Rectal smooth muscle tissue (tissue), 1 donor: Measurements from ENCODE around the gene FTO.

Source experiments
- H3K27ac ChIP-seq: one replicate; pipeline ENCODE4 v1.7.0; 2013; ENCODE audit warnings: low read depth, low read length, inconsistent platforms
- H3K27me3 ChIP-seq: one replicate; pipeline ENCODE4 v1.7.0; 2013; ENCODE audit warnings: low read length; ENCODE audit not compliant: control insufficient read depth, insufficient read depth
- H3K36me3 ChIP-seq: one replicate; pipeline ENCODE4 v1.7.0; 2013; ENCODE audit warnings: low read length; ENCODE audit not compliant: control insufficient read depth, insufficient read depth
- H3K4me1 ChIP-seq: one replicate; pipeline ENCODE4 v1.7.0; 2013; ENCODE audit warnings: low read length; ENCODE audit not compliant: control insufficient read depth, insufficient read depth
- H3K4me3 ChIP-seq: one replicate; pipeline ENCODE4 v1.7.0; 2013; ENCODE audit warnings: low read length
- H3K9ac ChIP-seq: one replicate; pipeline ENCODE4 v1.7.0; 2013; ENCODE audit warnings: low read length

FTO gene

DNA sequence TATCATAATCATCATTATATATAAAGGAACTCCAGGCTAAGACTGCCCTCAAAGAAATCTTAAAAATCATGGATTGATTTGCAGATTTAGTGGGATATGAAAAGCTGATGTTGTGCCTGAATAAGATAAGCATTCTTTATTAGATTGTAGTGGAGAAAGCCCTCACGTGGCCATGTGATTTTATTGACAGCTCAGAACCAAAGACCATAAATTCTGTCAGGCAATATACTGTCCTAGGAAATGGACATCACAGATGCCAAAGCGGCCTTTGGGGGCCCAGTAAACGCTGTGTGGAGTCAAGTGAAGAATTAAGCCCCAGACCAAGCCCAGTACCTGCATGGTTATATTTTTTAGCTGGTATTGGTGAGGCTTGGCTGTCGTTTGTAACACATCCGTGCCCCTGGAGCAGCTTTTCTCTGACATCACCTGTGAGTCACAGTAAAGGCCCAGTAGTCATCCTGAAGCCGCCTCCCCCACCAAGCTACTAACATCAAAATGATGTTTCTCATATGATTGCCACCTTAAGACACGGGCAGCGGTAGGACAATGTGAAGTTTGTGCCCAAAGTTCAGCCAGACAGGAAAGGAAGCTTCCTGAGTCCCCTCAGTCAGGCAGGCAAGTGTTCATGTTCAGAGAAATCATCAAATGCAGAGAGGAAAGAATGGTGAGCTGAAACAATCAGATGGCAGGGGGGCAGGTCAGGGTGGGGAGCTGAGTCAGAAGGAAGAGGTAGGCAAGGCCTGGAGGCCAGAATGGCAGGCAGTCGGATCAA lies 373.3 kb downstream of the FTO start:
- Histone ChIP-seq H3K9ac (no peak overlapping the region), H3K4me3 (no peak overlapping the region), H3K27ac (no peak overlapping the region), H3K27me3 (no peaks in the 10 kb centered on the region), H3K36me3 (no peaks in the 10 kb centered on the region), H3K4me1 (no peaks in the 10 kb centered on the region)

DNA sequence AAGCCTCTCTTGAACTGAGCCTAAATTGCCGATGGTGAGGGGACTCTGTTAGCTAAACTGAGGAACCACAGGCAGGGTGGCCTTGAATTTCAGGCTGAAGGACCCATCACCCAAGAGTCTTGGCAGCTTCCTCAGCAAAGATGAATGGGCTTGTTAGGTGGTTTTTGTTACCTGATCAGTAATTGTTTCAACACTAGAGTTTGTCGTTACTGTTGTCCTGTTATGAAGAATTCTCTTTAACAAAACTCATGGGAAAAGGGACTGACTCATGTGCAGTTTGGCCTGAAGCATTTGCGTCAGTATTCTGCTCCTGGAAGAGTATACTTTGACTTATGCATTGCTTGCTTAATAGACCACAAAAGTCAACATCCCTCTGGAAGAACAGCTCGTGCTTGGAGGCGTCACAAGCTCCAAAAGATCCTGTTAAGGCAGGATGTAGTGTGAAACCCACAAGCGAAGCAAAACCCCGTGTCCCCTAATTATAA lies 376.6 kb downstream of the FTO start:
- Histone ChIP-seq H3K4me1 (no peaks in the 10 kb centered on the region), H3K36me3 (no peaks in the 10 kb centered on the region), H3K4me3 (no peak overlapping the region), H3K9ac (no peak overlapping the region), H3K27me3 (no peaks in the 10 kb centered on the region), H3K27ac (no peak overlapping the region)

DNA sequence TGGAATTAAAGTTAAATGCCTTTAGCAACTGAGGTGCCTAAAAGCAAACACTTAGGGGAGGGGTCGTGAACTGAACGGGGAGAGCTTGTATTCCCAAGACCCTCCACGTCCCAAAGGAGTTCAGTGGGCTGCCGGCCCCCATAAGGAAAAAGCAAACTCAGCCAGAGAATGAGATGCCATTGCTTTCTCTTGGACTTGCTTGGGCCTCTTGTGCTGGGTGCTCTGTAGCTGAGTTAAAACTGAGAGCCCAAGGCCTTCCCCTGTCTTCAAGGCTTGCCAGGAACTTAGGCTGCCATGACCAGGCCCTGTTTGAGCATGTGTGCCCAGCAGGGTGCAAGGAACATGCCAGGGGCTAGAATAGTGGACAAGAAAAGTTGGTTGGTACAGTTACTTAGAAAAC lies 382.8 kb downstream of the FTO start:
- Histone ChIP-seq H3K27me3 (no peaks in the 10 kb centered on the region), H3K9ac (no peak overlapping the region)

DNA sequence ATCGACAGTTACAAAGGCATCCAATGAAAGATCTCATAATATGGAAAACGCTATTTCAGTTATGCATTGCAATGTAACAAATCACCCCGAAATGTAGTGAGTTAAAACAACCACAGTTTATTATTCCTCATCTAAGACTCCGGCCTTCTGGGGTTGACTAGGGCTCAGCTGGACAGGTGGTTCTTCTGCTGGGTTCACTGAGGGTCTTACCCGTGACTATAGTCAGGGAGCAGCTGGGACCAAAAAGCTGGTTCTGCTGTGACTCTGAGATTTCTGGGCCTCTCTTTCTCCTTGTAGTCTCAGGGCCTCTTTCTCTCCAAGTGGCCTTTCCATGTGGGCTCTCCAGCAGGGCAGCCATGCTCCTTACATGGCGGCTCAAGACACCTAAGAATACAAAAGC lies 386.6 kb downstream of the FTO start:
- Histone ChIP-seq H3K4me3 (no peak overlapping the region), H3K27ac (no peak overlapping the region), H3K27me3 (no peaks in the 10 kb centered on the region), H3K36me3 (no peaks in the 10 kb centered on the region), H3K9ac (no peak overlapping the region), H3K4me1 (no peaks in the 10 kb centered on the region)

More for the DNA sequence above, 382.8 kb downstream of the FTO start:
- Histone ChIP-seq H3K4me1 (no peaks in the 10 kb centered on the region), H3K36me3 (no peaks in the 10 kb centered on the region), H3K4me3 (no peak overlapping the region), H3K27ac (no peak overlapping the region)

DNA sequence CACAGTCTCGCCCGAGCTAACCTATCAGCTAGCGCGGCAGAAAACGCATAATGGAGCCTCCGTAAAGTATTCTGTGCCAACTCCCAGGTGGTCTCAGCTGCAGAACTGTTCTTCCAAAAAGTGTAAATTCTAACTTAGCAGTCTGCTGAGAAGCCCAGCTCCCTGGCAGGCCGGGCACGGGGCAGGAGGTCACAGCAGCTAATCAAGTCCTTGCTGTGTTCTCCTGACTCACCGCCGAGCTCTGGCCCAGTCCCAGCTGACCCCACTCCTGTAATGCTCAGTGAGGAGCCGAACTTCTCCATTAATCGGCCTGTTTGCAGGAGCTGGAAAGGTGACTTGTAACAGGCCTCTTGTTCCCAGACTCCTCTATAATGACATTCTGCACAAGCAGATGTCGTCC lies 389.3 kb downstream of the FTO start:
- H3K4me1 ChIP-seq, result no peaks in the 10 kb centered on the region
- H3K27ac ChIP-seq, result no peak overlapping the region
- no peaks in the 10 kb centered on the region for H3K27me3 ChIP-seq
- H3K4me3 ChIP-seq, result no peak overlapping the region
- H3K9ac ChIP-seq, result no peak overlapping the region
- H3K36me3 ChIP-seq, result no peaks in the 10 kb centered on the region

DNA sequence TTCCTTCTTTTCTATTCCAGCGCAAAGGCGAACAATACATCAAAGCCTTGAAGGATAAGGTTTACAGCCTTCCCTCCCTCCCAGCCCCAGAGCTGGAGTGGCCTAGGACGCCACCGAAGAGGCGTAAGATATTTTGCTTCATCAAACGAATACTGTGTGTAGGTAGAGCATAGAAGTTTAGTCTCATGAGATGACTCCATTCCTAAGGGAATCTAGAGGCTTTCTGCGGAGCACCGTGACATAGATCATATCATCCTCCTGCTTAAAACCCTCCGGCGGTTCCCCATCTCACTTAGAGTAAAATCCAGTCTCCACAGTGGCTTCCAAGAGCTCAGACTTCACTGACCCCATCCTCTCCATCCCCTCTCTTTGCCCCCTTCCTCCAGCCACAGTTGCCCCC lies 390.7 kb downstream of the FTO start:
- H3K27me3 ChIP-seq, result no peaks in the 10 kb centered on the region
- no peaks in the 10 kb centered on the region for H3K4me1 ChIP-seq
- H3K4me3 ChIP-seq, result no peak overlapping the region
- no peaks in the 10 kb centered on the region for H3K36me3 ChIP-seq
- no peak overlapping the region for H3K9ac ChIP-seq
- H3K27ac ChIP-seq, result no peak overlapping the region

DNA sequence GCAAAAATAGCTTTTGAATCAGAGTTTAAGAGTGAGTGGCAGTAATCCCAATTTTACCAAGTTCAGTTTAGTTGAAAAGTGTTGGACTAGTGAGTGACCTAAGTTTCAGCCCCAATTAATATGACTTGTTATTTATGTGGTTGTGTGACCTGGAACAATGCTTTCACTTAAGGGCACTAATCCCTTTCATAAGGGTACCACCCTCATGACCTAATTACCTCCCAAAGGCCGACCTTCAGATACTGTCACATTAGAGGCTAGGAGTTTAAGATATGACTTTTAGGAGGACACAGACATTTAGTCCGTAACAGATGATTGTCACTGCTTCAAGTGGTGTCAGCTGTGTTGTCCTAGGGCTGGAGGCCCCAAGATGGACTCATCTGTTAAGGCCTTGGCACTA lies 392.7 kb downstream of the FTO start:
- Histone ChIP-seq H3K36me3 (no peaks in the 10 kb centered on the region), H3K4me1 (no peaks in the 10 kb centered on the region), H3K9ac (no peak overlapping the region), H3K27ac (no peak overlapping the region), H3K27me3 (no peaks in the 10 kb centered on the region), H3K4me3 (no peak overlapping the region)

DNA sequence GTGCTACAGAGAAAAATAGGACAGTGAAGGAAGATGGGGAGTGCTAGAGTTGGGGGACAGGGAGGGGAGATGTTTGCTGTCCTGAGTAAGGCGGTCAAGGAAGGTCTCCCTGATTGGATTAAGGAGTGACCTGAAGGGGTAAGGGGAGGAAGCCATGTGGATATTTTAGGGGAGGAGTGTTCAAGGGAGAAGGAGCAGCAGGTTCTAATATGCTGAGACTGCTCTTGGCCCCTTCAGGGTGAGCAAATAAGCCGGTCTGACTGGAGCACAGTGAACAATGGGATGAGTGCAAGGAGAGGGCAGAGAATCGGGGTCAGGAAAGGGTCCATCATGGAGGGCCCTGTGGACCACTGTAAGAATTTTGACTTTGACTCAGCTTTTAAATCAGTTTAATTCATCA lies 393.8 kb downstream of the FTO start:
- no peak overlapping the region for H3K4me3 ChIP-seq

DNA sequence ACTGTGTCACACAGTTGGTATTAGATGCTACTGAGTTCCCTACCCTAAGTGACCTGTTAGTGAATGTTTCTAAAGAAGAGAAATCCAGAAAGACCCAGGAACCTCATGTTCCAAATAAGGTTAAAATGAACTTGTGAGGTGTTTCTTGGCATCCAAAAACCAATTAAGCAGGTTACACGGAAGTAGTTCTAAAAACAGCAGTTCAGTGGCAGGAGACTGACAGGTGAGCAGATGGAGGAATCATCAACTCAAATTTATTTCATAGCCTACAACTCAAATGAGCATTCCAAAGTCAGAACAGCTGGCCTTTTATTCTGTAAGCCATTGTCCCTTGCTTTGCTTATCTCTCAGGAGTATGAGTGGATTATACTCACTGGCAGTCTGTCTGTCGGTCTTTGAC lies 394.3 kb downstream of the FTO start:
- H3K27me3 ChIP-seq, result no peaks in the 10 kb centered on the region
- no peaks in the 10 kb centered on the region for H3K36me3 ChIP-seq
- H3K4me1 ChIP-seq, result no peaks in the 10 kb centered on the region
- no peak overlapping the region for H3K9ac ChIP-seq
- H3K4me3 ChIP-seq, result no peak overlapping the region
- H3K27ac ChIP-seq, result no peak overlapping the region

More for the DNA sequence above, 393.8 kb downstream of the FTO start:
- Histone ChIP-seq H3K9ac (no peak overlapping the region), H3K27ac (no peak overlapping the region), H3K4me1 (no peaks in the 10 kb centered on the region), H3K36me3 (no peaks in the 10 kb centered on the region), H3K27me3 (no peaks in the 10 kb centered on the region)

DNA sequence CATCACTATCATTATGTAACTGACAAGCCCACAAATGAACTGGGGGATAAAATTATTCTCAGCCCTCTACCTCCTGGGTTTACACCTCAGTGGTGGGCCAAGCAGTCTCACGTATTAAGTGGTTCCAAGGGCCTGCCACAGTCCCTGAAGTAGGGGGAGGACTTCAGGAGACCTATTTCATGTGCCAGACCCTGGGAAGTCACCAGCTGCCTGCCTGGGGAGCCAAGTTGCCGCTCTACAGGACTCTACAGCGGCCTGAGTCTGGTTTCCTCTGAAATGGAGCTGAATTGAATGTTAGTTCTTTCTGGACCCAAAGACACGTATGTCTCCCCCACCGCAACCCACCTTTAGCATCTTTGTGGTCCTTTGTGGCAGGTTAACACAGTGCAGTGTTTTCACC lies 395.7 kb downstream of the FTO start:
- H3K4me3 ChIP-seq, result no peak overlapping the region
- no peak overlapping the region for H3K27ac ChIP-seq
- no peaks in the 10 kb centered on the region for H3K27me3 ChIP-seq
- H3K36me3 ChIP-seq, result no peaks in the 10 kb centered on the region
- H3K4me1 ChIP-seq, result no peaks in the 10 kb centered on the region
- no peak overlapping the region for H3K9ac ChIP-seq

DNA sequence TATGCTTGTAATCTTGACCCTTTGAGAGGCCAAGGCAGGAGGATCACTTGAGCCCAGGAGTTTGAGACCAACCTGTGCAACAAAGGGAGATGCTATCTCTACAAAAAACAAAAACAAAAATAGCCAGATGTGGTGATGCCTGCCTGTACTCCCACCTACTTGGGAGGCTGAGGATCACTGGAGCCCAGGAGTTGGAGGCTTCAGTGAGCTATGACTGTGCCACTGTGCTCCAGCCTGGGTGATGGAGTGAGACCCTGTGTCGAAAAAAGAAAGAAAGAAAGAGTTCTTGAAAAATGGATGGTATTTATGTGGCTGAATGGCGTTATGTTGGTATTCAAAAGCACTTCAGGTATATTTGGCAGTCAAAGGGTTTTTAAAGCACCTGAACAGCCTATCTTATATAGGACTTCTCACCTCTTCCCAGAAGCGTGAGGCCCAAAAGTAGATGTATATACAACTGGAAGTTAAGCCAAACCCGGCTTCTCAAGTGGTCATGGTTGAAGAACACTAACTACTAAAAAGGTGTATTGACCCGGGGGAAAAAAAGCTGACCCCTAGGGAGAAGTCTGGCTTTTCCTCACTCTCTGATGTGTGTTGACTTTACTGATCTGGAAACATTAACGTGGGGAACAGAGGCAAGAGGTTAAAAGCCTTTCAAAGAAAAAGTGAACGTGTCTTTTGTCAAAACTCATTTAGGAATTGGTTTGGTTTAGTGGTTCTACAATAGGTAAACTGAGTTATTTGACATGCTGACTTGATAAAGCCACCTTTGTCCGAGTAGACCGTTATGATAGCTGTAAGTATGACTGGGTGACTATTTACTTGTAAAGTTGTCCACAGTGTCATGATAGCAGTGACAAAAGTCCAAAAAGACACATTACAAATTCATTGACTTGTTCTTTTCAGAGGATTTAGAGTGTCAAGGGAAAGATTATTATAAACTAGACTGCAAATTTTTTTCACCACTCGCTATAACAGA lies 399.2 kb downstream of the FTO start:
- H3K27me3 ChIP-seq, result no peaks in the 10 kb centered on the region
- H3K9ac ChIP-seq, result no peak overlapping the region
- no peak overlapping the region for H3K4me3 ChIP-seq
- H3K4me1 ChIP-seq, result no peaks in the 10 kb centered on the region
- no peaks in the 10 kb centered on the region for H3K36me3 ChIP-seq
- no peak overlapping the region for H3K27ac ChIP-seq

DNA sequence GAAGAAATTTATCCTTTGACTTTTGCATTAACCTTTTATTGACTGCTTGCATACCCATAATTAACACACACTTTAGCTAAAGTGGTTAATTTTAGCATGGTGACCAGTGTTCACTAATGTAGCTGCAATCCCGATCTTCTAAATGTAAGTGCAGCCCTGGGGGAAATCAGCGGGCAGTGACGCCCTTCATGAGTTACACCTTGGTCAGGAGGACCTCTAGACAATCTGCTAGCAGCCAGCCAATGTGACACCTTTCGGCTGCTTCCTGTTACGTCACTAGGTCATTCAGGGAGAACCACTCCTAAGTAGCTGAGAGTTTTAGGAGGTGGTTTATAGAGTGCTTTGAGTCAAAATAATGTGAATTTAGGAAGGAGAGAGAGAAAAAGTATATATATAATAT lies 402.1 kb downstream of the FTO start:
- Histone ChIP-seq H3K9ac (no peak overlapping the region), H3K27ac (no peak overlapping the region), H3K4me3 (no peak overlapping the region), H3K36me3 (no peaks in the 10 kb centered on the region), H3K27me3 (no peaks in the 10 kb centered on the region), H3K4me1 (no peaks in the 10 kb centered on the region)
